HG03571 (cell line): ENCODE data around the gene OR2V1.
A peak's percentile ranks its signal among the peaks of the same experiment; 100 is the strongest.
"Not testable (repeated sequence)": the region's sequence is repeated elsewhere in the genome, so short reads cannot be mapped to it uniquely, and the experiment has no call there.

Source experiments
- ATAC-seq: cut with Tn5 transposase; IDR thresholded peaks from one replicate; pipeline ENCODE4 v1.9.1; 2021; ENCODE audit not compliant: unreplicated experiment

The OR2V1 gene

DNA sequence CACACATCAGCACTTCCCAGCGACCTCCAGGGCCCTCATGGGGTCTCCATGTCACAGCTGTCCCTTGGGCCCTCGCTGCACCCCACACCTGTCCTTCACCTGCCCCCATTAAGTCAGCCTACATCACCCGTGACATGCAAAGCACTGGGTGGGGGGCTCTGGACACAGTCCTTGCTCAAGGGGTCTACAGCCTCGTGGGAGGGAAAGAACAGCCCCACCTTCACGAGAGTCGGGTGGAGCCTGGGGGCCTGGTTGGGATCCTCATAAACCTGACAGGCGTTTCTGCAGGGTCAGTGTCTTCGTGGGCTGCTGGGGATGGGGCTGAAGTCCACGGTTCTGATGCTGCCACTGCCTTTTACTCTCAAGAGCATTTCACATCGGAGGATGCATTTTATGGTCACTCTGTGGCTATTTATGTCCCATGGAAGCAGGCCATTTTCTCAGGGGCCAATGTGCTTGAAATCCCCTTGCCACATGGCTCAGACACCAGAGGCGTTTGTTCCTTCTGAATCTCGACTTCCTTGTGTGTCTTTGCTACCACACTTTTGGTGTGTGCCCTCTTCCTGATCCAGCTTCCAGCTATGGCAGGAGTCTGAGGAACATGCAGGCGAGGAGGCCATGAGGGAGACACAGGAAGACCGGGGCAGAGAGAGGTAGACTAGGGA lies at the start of gene OR2V1:
Gene OR2V1 (minus strand): TSS at position 338 of the 665 bp plus-strand sequence. CDS start 5,865 bp downstream, outside the sequence.
- no peak for ATAC-seq

DNA sequence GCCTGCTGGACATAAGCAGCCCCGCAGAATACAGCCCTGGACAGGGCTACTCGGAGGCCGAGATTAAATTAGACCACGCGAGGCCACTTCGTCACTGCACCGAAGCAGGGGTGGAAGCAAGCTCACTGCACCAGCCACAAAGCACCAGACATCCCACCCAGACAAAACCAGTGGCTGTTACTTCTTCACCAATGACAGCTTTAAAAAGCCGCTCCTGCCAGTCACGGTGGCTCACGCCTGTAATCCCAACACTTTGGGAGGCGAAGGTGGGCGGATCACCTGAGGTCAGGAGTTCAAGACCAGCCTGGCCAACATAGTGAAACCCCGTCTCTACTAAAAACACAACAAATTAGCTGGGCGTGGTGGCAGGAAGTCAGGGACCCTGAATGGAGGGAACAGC lies 46.6 kb upstream of the OR2V1 start:
- not testable (repeated sequence) for ATAC-seq

DNA sequence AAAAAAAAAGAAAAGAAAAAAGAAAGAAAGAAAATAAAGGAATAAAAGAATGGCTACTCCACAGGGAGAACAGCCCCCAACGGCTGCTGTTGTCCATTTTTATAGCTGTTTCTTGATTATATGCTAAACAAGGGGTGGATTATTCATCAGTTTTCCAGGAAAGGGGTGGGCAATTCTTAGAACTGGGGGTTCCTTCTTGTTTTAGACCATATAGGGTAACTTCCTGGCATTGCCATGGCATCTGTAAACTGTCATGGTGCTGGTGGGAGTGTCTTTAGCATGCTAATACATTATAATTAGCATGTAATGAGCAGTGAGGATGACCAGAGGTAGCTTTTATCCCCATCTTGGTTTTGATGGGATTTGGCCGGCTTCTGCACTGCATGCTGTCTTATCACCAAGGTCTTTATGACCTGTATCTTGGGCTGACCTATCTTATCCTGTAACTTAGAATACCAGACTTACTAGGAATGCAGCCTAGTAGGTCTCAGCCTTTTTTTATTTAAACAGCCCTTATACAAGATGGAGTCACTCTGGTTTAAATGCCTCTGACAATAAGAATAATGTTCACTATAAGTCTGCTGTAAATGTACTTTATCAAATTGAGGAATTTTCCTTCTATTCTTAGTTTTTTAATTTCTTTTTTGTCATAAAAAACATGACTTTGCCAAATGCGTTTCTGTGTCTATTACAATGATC lies 45.4 kb upstream of the OR2V1 start:
- no peak for ATAC-seq

- ATAC-seq, result peak; percentile 54
Measured at GRCh38 chr5:181173420-181174342, 42.7 kb upstream of the OR2V1 start.

DNA sequence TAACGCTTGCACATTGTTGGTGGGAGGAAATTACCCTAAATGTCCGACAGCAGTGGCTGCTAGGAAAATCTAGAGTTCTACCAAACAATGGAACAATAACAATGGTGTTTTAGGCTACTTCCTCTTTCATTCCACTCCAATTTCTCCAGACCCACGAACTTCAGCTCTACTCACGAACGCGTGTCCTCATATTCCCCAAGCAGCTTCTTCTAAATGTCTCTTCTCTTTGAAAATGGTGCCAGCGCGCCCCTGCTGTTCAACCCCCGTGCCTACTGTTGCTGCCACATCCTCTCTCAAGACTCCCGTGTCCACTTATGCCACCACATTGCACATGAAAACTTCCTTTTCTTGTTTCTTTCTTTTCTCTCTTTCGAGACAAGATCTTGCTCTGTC lies 42.1 kb upstream of the OR2V1 start:
- ATAC-seq, result peak; percentile 23

GRCh38 chr5:181171782-181172181 lies 40.8 kb upstream of the OR2V1 start:
- ATAC-seq, result no peak

DNA sequence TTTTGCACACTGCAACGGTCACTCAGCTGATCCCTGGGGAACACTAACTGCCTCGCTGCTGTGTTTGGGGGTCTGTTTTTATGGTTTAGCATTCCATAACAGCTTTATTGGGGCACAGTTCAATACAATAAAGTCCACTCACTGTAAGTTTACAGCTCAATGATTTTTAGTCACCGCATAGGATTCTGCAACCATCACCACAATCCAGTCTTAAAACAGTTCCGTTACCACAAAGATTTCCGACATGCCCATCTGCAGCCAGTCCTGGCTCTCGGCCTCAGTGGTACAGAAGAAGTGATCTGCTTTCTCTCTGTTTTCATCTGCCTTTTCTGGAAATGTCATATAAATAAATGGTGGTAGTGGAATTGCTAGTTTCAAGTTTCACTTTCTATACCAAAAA lies 40.0 kb upstream of the OR2V1 start:
- ATAC-seq, result no peak

GRCh38 chr5:181170237-181170825 lies 39.4 kb upstream of the OR2V1 start:
- peak; percentile 3 for ATAC-seq

DNA sequence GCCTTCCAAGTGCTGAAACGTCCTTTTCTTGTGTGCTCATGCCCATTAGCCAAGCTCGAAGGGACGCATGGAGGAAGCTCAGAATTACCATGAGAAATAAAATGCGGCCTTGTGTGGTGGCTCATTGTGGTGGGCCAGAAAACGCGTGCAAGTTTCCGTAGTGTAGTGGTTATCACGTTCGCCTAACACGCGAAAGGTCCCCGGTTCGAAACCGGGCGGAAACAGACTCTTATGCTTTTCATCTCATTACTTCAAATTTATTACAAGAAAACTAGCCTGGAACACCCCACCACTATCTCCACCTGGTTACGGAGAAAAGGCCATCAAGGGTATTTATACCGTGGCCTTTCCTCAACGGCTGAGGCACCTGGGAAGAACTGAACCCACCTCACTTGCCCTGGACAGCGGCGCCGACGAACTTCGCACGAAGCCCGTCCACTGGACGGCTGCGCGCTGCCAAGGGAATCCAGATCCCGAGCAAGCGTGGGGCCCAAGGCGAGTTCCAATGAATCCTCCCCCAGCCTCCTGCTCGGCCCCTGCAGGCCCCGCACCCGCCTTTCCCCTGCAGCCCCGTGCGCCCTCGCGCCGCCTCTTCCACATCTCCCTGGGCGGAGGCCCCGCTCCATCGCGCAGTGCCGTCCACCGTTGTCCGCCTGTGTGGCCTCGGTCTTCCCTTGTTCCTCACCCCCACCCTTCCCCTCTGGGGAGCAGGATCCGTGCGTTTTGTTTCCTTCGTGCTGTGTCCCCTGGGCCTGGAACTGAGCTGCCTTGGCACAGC lies 38.7 kb upstream of the OR2V1 start:
- peak; percentile 41 for ATAC-seq

- ATAC-seq, result no peak
Measured at GRCh38 chr5:181168595-181169118, 37.7 kb upstream of the OR2V1 start.

DNA sequence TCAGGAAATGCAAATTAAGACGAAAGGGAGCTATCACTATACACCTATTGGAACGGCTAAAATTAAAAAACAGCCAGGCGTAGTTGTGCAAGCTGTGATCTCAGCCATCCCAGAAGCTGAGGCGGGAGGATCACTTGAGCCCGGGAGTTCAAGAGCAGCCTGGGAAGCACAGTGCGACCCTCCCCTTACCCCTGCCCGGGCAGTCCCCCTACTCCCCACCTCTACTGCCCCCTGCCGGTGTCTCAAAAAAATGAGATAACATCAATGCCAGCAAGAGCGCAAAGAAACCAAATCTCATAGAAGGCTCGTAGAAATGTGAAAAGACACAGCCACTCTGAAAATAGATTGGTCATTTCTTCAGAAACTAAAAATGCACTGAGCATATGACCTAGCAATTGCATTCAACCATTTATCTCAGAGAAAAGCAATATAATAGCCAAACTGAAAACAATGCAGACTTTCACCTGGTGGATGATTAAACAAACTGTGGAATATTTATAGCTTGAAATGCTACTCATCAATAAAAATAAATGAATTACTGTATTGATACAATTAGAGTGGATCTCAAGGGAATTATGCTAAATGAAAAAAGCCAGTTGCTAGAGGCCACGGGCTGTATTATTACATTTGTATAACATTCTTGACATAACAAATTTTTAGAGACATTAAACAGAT lies 37.0 kb upstream of the OR2V1 start:
- no peak for ATAC-seq

DNA sequence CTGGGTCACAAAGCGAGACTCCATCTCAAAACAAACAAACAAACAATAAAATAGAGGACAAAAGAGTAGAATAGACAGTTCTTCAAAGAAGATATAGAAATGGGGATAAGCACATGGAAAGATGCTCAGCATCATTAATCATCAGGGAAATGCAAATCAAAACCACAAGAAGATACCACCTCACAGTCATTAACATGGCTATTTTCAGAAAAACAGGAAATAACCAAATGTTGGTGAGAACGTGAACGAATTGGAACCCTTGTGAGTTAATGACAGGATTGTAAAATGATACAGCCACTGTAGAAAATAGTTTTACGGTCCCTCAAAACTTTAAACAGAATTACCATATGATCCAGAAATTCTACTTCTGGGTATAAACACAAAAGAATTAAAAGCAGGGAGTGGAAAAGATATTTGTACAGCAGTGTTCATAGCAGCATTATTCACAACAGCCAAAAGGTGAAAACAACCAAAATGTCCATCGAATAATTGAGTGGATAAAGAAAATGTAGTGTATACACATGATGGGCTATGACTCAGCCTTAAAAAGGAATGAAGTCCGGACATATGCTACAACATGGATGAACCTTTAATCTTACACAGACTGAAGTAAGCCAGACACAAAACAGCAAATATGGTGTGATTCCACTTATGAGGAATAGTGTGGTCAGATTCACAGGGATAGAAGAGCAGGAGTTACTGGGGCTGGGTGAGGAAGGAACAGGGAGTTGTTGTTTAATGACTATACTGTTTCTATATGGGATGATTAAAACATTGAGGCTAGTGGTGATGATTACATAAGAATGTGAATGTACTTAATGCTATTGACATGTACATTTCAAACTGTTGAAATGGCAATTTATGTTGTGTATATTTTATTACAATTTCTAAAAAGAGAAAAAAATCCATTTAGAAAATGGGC lies 36.1 kb upstream of the OR2V1 start:
- ATAC-seq, result no peak

- ATAC-seq, result no peak
Measured at GRCh38 chr5:181164076-181164952, 33.3 kb upstream of the OR2V1 start.

DNA sequence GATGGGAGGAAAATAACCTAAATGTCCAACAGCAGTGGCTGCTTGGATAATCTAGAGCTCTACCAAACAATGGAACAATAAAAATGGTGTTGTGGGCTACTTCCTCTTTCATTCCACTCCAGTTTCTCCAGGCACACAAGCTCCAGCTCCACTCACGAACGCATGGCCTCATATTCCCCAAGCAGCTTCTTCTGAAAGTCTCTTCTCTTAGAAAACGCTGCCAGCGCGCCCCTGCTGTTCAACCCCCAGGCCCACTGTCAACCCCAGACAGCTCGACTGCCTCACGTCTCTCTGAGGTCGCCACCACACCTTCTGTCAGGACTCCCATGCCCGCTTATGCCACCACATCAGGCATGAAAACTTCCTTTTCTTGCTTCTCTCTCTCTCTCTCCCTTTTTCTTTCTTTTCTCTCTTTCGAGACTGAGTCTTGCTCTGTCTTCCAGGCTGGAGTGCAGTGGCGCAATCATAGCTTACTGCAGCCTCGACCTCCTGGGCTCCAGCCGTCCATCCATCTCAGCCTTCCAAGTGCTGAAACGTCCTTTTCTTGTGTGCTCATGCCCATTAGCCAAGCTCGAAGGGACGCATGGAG lies 32.6 kb upstream of the OR2V1 start:
- ATAC-seq, result no peak

GRCh38 chr5:181161534-181162175 lies 30.7 kb upstream of the OR2V1 start:
- no peak for ATAC-seq

DNA sequence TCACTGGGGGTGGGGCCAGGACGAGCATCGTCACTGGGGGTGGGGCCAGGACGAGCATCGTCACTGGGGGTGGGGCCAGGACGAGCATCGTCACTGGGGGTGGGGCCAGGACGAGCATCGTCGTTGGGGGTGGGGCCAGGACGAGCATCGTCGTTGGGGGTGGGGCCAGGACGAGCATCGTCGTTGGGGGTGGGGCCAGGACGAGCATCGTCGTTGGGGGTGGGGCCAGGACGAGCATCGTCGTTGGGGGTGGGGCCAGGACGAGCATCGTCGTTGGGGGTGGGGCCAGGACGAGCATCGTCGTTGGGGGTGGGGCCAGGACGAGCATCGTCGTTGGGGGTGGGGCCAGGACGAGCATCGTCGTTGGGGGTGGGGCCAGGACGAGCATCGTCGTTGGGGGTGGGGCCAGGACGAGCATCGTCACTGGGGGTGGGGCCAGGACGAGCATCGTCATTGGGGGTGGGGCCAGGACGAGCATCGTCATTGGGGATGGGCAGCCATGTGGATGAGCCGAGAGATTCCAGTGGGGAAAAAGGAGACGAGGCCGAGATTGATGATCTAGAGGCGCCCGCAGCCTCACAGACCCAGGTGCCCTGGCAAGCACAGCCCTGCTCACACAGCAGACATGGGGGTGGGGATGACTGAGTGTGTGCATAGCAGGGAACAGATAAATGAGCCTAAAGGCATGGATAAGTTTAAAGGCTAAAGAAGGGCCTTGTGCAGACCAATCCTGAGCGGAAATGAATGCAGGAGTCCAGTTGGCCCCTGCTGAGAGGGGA lies 30.0 kb upstream of the OR2V1 start:
- not testable (repeated sequence) for ATAC-seq
